RKO (cell line): ENCODE data around the gene KIAA1671.

ENCODE experiments used
- DNase-seq: peaks from one replicate; pipeline ENCODE4 v3.0.0-alpha.2; 2016; ENCODE audit warnings: low spot score

KIAA1671 gene

DNA sequence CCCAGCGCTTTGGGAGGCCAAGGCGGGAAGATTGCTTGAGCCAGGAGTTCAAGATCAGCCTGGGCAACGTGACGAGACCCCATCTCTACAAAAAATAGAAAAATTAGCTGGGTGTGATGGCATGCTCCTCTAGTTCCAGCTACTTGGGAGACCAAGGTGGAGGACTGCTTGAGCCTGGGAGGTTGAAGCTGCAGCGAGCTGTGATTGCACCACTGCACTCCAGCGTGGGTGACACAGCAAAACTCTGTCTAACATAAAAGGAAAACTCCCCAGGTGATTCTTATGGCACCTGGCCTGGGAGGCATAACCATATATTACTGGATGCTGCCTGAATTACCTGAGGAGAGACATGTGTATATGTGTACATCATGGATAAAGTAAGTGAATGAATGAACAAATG, 29.1 kb downstream of the KIAA1671 start:
- no peak for DNase-seq

DNA sequence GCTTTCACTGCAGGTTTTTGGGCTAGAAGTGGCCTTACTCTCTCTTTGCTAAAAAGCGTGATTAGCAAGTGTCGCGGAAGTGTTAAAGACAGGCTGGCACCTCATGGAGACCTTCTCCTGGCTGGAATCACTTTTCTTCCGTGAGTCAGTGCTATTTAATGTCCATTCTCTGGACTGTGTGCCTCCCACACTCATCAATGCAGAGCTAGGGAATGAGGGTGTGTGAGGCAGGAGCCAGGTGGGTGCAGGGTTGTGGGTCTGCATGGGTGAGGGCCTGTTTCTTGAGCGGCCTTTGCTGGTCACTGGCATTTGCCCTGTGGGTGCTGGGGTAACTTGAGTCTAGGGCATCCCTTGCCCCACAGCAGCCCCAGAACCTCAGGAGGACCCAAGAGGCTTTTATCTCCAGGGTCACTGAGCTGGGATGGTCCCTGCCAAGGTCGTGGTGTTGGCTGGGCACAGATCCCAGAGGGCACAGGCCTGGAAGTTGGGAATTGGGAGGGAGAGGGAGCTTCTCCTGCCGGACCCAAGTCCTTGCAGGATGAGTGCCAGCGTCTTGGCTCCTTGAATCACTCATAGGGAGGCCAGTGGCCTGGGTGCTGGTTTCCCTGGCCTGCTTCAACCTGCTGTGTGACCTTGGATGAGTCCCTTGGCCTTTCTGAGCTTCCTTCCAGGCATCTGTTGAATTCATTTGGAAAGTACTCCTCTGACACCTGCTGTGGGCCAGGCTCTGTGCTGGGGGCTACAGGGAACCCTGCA, 30.0 kb downstream of the KIAA1671 start:
- DNase-seq = no peak

DNA sequence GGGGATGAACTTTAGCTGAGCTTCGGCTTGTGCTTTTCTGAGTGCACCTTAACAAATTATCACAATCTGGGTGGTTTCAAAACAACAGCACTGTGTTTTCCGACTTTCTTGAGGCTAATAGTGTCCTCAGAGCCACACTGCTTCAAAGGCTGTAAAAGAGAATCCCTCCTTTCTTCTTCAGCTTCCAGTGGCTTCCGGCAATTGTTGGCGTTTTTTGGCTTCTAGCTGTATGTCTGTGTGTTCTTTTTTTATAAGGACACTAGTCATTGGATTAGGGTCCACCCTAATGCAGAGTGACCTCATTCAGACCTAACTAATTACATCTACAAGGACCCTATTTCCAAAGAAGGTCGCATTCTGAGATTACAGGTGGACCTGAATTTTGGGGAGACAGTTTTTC, 30.6 kb downstream of the KIAA1671 start:
- no peak for DNase-seq

GRCh38 chr22:24984122-24984521, 31.6 kb downstream of the KIAA1671 start:
- DNase-seq = no peak

DNA sequence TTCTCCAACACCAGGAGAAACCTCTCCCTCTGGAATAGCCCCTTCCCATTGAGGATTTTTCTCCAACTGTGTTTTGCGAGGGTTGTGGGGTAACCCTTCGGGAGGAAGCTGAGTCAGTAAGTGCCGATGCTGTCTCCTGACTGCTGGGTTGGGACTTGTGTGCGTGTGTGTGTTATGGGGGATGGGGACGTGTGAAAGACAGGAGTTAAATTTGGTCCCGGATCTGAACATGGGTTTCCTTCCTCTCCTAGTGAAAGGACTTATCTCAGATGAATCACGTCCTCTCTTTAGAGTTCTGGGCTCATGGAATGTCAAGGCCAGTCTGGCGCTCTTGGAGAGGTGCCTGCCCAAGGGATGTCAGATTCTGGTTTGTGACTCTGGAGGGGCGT, 33.3 kb downstream of the KIAA1671 start:
- no peak for DNase-seq

GRCh38 chr22:24986816-24987215, 34.3 kb downstream of the KIAA1671 start:
- no peak for DNase-seq

DNA sequence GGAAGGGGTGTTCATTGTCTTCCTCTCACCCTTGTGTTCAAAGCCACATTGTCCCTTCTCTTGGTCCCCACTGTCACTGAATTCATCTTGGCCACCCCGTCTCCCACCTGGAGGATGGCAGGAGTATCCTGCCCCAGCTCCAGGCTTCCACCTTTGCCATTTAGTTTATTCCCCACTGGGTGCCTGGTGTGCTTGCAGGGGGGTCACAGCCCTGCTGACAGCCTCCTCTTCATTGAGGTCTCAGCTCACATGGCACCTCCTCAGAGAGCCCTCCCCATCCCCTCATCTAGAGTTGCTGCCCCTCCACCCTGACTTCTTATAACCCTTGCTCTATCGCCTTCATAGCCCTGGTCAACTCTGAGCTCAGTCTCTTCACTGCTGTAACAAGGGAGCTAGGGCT, 36.6 kb downstream of the KIAA1671 start:
- DNase-seq = no peak

GRCh38 chr22:24989541-24989951, 37.0 kb downstream of the KIAA1671 start:
- no peak for DNase-seq

GRCh38 chr22:24990344-24990905, 37.9 kb downstream of the KIAA1671 start:
- DNase-seq = no peak

GRCh38 chr22:24992946-24993345, 40.4 kb downstream of the KIAA1671 start:
- DNase-seq = no peak

GRCh38 chr22:24994070-24994763, 41.7 kb downstream of the KIAA1671 start:
- DNase-seq = peak; percentile 56

- no peak for DNase-seq
Measured at GRCh38 chr22:24995649-24996180, 43.2 kb downstream of the KIAA1671 start.

GRCh38 chr22:24996420-24996952, 44.0 kb downstream of the KIAA1671 start:
- DNase-seq = no peak

GRCh38 chr22:24997023-24997422, 44.5 kb downstream of the KIAA1671 start:
- DNase-seq = no peak

DNA sequence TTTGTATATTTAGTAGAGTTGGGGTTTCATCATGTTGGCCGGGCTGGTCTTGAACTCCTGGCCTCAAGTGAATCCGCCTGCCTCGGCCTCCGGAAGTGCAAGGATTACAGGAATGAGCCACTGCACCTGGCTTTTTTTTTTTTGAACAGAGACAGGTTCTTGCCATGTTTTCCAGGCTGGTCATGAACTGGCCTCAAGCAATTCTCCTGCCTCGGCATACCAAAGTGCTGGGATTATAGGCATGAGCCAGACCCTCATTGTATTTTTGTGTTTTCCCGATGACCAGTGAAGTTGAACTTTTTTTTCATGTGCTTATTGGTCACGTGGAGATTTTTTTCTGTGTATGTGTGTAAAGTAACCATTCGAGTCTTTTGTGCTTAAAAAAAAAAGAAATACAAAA, 48.2 kb downstream of the KIAA1671 start:
- no peak for DNase-seq

- DNase-seq = no peak
Measured at GRCh38 chr22:25002241-25002985, 49.9 kb downstream of the KIAA1671 start.

DNA sequence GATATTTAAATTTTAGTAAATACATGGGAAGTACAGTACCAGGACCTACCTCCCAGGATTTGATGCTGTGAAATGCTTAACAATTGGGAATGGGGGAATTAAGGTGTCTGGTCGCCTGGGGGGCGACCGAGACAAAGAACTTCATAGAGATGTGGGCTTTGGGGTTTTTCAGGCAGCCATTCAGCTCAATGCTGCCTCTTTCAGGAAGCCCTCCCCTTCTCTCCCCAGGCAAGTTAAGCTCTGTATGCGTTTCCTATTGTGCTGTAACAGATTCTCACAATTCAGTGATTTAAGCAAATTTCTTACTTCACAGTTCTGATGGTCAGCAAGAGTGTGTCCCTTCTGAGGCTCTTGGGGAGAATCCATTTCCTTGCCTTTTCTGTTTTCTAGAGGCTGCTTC, 53.8 kb downstream of the KIAA1671 start:
- DNase-seq = no peak

DNA sequence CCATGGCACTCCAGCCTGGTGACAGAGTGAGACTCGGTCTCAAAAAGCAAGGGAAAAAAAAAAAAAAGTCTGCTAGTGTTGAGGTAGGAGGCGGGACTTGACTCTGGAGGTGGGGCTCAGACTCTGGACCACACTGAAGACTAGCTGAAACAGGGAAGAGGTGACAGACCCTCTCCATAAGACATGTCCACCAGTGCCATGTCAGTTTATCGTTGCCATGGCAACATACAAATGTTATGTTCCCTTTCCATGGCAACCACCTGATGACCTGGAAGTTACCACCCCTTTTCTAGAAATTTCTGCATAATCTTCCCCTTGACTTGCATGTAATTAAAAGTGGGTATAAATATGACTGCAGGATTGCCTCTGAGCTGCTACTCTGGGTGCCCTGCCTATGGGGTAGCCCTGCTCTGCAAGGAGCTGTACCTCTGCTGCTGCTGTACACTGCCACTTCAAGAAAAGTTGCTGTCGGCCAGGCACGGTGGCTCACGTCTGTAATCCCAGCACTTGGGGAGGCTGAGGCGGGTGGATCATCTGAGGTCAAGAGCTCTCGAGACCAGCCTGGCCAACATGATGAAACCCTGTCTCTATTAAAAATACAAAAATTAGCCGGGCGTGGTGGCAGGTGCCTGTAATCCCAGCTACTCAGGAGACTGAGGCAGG, 55.1 kb downstream of the KIAA1671 start:
- DNase-seq = no peak

- DNase-seq = no peak
Measured at GRCh38 chr22:25008666-25009065, 56.1 kb downstream of the KIAA1671 start.

DNA sequence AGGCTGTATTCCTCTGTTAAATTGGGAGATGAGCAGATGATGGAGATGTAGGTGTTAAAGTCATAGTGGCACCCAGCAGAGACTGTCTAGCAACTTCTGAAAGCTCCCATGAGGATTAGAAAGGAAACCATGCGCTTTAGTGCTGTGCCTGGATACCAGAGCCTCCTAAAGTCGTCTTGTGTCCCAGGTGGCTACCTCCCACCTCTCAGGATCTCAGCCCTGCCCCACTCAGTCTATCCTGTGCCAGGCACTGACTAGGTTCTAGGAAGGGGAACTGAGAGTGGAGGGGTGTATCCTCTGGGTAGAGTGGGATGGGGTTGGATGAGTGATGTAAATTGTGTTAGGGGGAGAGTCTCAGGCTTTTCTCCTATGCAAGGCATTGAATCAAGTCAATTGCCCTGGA, 60.2 kb downstream of the KIAA1671 start:
- DNase-seq = no peak

DNA sequence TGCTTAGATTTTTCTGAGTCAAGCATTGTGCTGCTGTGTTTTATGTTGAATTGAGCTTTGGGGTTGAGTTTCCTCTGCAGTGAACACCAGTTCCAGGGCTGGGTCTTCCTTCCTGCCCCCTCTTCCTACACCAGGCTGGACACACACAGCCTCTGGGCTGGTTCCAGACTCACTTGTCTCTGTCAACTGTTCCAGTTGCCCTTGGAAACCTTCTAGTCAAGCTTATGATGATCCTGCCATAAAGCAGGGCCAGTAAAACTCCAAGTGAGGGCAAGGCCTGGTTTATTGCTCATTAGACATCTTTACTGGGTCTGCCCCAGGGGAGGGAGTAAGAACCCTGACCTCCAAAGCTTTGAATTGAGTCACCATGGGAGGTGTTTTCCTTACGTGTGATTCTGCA, 61.1 kb downstream of the KIAA1671 start:
- DNase-seq = no peak
